HL-60 (cell line): ENCODE measurements around the gene COL16A1.

Experiments
- GABPA ChIP-seq: IDR thresholded peaks from 2 replicates; pipeline ENCODE4 v1.6.1; 2012; ENCODE audit warnings: low read depth
- TF ChIP-seq, protein P1 (sequence below): IDR thresholded peaks from one replicate; pipeline ENCODE4 v1.5.1; 2011; ENCODE audit warnings: low read length, control low read depth, inconsistent platforms; ENCODE audit not compliant: insufficient read depth
- TF ChIP-seq, protein P2 (sequence below): IDR thresholded peaks from 2 replicates; pipeline ENCODE4 v1.6.1; 2012; ENCODE audit warnings: low read depth; ENCODE audit not compliant: insufficient replicate concordance

DNA sequence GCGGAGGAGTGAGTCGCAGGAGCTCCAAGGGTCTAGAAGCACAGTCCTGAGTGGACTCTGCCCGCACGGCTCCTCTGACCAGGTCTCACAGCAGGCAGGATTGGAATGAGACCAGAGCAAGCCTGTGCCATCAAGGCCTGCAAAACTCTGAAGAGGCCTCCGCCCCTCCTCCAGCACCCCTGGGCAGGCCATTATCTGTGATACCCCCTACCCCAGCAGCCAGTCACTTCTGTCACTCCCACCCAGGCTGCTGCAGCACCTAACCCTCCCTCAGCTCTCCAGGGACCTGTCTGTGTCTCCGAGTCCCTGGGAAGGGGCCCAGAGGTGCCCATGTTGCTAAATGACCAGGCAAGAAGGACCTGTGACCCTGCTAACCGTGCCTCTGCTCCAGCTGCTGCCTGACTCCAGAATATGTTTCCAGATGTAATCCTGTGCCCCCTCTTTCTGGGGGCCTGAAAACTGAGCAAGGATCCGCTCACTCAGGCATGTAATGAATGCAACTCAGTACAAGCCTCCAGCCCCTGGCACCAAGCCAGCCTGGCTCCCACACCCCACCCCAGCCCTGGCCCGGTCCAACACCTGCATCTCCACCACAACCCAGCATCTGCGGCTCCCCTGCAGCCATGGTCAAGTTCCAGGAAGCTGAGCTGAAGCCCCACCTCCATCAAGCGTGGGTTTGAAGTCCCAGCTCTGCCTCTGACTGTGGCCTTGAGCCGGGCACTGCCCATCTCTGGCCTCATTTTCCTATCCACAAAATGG is 22.1 kb upstream of the COL16A1 start:
- TF ChIP-seq, protein P1, sequence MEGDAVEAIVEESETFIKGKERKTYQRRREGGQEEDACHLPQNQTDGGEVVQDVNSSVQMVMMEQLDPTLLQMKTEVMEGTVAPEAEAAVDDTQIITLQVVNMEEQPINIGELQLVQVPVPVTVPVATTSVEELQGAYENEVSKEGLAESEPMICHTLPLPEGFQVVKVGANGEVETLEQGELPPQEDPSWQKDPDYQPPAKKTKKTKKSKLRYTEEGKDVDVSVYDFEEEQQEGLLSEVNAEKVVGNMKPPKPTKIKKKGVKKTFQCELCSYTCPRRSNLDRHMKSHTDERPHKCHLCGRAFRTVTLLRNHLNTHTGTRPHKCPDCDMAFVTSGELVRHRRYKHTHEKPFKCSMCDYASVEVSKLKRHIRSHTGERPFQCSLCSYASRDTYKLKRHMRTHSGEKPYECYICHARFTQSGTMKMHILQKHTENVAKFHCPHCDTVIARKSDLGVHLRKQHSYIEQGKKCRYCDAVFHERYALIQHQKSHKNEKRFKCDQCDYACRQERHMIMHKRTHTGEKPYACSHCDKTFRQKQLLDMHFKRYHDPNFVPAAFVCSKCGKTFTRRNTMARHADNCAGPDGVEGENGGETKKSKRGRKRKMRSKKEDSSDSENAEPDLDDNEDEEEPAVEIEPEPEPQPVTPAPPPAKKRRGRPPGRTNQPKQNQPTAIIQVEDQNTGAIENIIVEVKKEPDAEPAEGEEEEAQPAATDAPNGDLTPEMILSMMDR: no peak
- TF ChIP-seq, protein P2, sequence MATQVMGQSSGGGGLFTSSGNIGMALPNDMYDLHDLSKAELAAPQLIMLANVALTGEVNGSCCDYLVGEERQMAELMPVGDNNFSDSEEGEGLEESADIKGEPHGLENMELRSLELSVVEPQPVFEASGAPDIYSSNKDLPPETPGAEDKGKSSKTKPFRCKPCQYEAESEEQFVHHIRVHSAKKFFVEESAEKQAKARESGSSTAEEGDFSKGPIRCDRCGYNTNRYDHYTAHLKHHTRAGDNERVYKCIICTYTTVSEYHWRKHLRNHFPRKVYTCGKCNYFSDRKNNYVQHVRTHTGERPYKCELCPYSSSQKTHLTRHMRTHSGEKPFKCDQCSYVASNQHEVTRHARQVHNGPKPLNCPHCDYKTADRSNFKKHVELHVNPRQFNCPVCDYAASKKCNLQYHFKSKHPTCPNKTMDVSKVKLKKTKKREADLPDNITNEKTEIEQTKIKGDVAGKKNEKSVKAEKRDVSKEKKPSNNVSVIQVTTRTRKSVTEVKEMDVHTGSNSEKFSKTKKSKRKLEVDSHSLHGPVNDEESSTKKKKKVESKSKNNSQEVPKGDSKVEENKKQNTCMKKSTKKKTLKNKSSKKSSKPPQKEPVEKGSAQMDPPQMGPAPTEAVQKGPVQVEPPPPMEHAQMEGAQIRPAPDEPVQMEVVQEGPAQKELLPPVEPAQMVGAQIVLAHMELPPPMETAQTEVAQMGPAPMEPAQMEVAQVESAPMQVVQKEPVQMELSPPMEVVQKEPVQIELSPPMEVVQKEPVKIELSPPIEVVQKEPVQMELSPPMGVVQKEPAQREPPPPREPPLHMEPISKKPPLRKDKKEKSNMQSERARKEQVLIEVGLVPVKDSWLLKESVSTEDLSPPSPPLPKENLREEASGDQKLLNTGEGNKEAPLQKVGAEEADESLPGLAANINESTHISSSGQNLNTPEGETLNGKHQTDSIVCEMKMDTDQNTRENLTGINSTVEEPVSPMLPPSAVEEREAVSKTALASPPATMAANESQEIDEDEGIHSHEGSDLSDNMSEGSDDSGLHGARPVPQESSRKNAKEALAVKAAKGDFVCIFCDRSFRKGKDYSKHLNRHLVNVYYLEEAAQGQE: no peak
- no peak for TF ChIP-seq GABPA
